NCI-H446 (cell line): ENCODE data around the gene THOC7.

ENCODE experiments used
- DNase-seq, 2 experiments: peaks; one replicate each; lab custom pipeline; 2025; lab: John Stamatoyannopoulos, UW

Gene THOC7

DNA sequence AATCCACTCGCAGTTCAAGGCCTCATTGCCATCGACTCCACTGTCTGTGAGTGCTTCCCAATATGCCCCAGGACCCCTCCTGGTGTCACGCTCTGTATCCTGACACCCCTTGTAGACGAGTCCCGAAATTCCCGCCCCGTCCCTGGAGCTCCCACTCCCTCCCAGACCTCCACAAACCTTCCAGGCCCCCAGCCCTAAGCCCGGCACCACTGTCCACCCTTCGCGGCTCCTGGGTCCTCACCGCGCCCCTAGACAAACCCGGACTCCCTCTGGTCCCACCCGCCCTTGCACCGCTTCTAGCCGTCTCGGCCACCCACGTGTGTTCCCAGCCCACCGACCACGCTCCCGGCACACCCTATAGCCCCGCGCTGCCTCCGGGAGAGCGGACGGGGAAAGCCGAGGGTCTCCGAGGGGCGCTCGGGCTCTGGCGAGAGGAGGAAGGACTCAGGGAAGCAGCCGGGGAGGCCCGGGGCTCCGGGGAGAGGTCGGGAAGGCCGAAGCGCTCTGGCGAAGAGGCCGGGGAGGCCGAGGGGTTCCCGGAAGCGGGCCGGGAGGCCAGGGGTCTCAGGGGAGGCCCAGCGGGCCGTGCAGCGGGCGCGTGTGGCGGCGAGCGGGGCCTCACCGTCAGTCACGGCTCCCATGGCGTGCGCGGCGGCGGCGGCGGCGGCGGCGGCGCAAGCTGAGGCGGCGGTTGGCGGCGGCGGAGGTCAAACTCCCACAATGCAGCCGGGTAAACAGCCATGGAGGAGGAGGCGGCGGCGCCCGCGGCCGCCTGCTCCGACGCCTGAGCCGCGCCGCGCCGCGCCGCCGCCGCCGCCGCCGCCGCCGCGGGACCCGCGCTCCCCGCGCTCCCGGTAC lies at the start of gene THOC7, which contains the start of gene ATXN7:
THOC7 (minus strand) TSS at position 656 of the 858 bp plus-strand sequence; CDS start at position 641, 15 bp downstream.
ATXN7 (plus strand) TSS at position 718 of the 858 bp plus-strand sequence. CDS start 48,732 bp downstream, outside the sequence.
- peak in 1 of 2 experiments; percentile 36 for DNase-seq

DNA sequence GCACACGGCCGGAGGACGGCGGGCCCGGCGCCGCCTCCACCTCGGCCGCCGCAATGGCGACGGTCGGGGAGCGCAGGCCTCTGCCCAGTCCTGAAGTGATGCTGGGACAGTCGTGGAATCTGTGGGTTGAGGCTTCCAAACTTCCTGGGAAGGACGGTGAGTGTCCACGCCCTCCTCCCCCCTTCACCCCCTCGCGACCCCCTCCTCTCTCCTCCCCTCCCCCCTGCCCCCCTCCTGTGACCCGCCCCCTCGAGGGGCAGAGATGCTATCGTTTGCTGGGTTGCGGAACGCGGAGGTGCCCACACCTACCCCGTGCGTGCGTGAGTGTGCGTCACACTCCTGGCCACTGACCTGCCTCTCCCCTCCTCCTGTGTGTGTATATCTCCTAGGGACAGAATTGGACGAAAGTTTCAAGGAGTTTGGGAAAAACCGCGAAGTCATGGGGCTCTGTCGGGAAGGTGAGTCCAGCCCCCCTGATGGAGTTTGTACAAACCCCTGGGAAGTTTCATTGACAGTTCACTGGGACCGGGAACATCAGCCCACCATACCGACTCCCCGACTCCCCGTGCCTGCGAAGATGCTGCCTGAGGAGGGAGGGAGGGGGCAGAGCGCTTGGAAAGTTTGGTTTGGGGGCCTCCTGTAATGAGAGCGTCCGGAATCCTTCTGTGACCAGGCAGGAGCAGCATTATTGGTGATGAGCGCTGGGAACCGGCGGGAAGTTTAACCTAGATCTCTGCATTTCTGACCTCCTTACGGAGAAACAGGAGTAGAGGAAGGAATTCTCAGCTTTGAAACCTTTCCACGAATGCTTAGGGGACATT lies 49.4 kb upstream of the THOC7 start:
- DNase-seq, result no peak

DNA sequence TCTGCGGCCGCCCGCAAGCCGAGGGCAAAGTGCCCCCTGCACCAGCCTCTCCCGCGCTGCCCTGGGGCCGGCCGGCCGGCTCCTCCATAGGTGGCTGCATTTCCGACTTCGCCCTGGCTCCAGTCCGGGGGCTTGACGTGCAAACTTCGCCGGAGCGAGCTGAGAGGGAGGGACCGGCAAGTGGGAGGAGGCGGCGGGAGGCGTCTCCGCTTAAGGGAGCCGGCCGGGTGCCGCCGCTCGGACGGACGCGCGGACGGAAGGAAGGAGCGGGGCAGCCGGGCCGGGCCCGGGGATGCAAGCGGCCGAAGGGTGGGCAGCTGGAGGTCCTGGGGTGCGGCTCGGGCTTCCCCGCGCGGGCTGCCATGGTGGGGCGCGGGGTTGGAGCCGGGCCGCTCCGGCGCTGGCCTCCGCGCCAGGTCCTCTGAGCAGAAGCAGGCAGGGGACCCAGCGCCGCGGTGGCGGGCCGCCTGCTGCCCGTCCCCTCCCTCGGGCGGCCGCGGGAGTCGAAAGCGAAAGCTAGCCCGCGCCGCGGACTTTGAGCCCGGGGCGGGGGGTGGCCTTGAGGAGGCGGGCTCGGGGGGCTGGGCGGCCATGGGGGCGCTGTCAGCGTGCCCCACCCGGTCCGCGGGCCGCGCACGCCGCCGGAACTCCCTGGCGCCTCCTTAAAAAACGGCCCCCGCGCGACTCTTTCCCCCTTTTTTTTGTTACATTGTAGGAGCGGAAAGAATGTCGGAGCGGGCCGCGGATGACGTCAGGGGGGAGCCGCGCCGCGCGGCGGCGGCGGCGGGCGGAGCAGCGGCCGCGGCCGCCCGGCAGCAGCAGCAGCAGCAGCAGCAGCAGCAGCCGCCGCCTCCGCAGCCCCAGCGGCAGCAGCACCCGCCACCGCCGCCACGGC lies 48.5 kb upstream of the THOC7 start, which contains the start of gene SCAANT1:
SCAANT1 (minus strand) TSS at position 511 of the 895 bp plus-strand sequence.
- peak; percentile 10 to 57 for DNase-seq

GRCh38 chr3:63911509-63911872 lies 47.9 kb upstream of the THOC7 start:
- DNase-seq, result no peak

DNA sequence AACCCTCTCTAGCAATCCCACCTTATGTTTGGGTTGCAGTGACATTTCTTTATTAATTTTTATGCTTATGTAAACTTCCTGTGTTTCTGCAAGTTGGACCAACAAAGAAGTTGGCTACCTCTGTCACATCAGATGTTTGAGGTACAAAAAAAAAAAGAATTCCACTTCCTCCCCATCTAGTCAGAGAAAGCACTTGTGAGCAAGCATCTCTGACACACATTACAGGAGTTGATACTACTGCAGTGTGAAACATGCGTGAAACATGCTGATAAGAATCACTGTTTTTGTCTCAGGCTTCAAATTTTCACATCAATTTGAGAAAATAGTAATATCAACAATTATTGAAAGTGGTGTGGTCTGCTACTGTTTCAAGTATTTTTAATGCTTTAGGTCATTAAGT lies 47.3 kb upstream of the THOC7 start:
- DNase-seq, result no peak

GRCh38 chr3:63910001-63910400 lies 46.4 kb upstream of the THOC7 start:
- DNase-seq, result no peak

GRCh38 chr3:63909431-63909830 lies 45.8 kb upstream of the THOC7 start:
- DNase-seq, result no peak

GRCh38 chr3:63908776-63909175 lies 45.2 kb upstream of the THOC7 start:
- no peak for DNase-seq

DNA sequence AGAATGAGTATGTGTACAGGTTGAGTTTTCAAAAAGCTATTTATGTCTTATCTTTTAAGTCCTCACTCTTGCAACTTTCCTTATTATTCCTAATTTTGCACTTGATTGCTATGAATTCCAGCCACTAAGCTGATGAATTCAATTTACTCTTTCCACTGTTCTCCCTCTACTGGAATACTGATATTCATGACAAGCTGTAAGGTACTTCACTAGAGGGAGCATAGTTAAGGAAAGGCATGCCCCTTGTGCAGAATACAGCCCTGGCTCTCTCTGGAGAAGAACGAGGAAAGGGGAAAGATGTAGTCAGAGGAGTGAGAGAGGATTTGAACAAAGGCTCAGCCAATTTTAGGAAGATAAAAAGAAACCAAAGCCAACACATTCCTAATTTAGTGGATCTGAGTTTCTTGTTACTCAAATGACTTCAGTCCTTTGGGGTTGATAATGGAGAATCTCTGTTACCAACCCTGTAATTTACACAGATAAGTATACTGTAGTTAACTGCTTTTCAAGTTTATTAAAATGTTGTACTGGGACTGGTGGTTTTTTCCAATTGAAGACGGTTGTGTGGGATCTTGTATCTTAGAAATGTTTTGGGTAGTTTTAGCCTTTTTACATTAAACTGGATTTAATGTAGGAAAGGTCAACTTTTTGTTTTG lies 44.6 kb upstream of the THOC7 start:
- DNase-seq, result no peak

DNA sequence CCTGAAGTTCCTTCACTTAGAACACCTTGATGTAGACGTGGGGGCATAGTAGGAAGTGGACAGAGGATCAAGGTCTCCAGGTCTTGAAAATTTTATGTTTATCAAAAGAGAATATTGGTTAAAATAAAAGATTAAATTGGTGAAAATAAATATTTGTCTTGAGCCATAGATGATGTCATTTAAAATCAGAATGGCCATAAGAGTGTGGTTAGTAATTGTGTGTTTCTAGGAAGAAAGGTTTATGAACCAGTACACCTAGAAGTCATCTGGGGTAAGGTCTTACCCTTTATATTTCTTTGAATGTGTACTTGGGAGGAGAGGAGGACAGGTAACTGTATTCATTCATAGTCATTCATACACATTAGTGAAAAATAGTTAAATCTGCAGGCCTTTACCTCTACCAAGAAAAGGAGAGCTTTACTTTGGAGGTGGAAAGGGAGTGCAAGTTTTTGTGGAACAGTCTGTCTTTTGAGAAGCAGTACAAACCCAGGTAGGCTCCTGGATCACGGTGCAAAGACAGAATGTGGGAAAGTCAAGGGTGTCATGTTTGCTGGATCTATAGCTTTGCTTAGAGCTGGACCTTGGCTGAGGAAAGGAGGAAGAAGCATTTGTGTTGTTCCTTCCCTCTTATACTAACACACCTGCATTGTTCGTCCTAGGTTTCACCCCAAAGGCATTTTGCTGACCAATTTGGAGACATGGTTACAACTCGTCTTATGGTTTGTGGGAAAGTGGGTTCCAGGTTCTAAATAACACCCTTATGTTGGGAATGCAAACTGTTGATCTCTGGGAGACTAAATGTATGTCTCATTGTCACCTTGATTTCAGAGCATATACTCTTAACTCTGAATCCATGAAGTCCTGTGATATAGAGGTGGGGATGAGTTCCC lies 42.4 kb upstream of the THOC7 start:
- DNase-seq, result no peak

DNA sequence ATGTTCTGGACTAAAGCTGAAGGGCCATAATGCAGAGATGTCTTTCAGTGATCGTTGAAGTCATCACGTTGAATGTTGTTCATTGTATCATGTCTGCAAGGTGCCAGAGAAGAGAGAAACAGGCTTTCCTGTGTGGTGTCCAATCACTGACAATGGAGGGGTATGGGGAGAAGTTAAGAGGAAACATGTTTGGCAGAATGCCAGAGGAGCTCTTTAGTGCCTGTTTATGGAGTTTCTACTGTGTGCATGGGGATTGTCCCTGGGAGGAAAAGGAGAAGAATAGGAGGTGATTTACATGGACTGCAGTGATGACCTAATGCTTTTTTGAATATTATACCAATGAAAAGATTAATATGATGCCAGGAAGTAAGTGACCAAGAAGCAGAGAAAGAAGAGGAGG lies 36.9 kb upstream of the THOC7 start:
- no peak for DNase-seq

- DNase-seq, result no peak
Measured at GRCh38 chr3:63900010-63900409, 36.4 kb upstream of the THOC7 start.

GRCh38 chr3:63896332-63897030 lies 32.9 kb upstream of the THOC7 start:
- no peak for DNase-seq

GRCh38 chr3:63895422-63896189 lies 32.0 kb upstream of the THOC7 start:
- no peak for DNase-seq

- DNase-seq, result no peak
Measured at GRCh38 chr3:63892773-63893352, 29.3 kb upstream of the THOC7 start.

DNA sequence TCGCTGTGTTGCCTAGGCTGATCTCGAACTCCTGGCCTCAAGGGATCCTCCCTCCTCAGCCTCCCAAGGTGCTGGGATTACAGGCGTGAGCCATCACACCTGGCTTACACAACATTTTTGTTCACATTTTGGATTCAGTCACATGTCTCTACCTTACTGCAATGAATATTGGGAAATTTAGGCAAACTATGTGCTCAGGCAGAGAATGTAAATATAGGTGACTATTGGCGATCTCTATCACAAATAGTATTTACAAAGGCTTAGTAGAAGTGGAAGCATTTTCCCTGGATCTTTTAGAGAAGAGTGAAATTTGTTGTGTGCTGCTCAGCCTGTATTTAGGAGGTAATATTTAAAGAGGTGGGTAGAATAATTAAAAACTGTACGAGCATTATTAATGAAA lies 27.9 kb upstream of the THOC7 start:
- no peak for DNase-seq

GRCh38 chr3:63886858-63887257 lies 23.3 kb upstream of the THOC7 start:
- no peak for DNase-seq

DNA sequence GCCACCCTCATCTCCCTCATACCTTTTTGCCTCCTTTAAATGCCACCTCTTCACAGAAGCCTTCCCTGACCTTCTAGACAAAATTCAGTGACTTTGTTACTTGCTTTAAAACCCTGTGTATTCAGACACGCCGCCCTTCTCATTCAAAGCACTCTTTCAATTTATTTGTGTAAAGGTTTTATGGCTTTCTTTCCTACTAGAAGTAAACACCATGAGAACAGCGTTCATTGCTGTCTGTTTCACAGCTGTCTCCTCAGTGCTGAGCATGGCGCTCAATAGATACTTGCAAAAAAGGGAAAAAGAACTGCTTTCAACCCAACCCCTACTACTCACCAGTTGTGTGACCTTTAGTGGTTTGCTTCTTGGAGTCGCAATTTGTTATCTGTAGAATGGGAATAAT lies 17.0 kb upstream of the THOC7 start:
- no peak for DNase-seq
